Measurements from ENCODE around the gene SND1. TPM values are rescaled to one million over a fixed set of nuclear protein-coding genes. Genes with fewer than 3 reads are reported as not detected.
"Not testable (repeated sequence)": the region's sequence is repeated elsewhere in the genome, so short reads cannot be mapped to it uniquely, and the experiment has no call there.

SND1 gene
- total and polyA plus RNA-seq, 3 experiments from 2014 or later = 121 to 203 (median 198) TPM

DNA sequence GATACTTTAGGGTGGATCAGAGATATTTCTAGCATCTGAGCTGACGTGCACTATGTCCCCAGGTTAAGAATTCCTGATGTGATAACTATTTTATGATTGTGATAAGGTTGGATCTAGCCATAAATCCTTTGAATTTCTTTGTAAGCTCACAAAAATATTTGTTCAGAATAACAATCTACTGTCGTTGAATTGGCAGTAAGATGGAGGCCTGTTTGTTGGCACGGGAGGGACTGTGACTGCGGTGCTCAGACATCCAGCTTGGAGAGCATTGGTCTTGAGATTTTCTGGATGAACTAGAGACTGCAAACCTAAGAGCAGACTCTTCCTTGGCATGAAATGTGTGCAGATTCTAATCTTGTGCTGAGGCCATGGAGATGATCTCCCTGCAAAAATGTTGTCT is 248.1 kb downstream of the SND1 start:
- ChIA-PET POLR2A (no interaction called here), CTCF (no interaction called here)
- no peak overlapping the region for H3K4me3 Mint-ChIP-seq
- Histone ChIP-seq H3K27me3 (ENCODE audit: insufficient read depth, low read length, poor library complexity, severe bottlenecking) (no peaks in the 10 kb centered on the region), H3K36me3 (ENCODE audit: insufficient read depth, low read length) (peaks cover 5% of the 10 kb centered on the region), H3K27ac (ENCODE audit: low read depth, low read length) (no peak overlapping the region), H3K4me3 (ENCODE audit: low read length) (no peak overlapping the region), H3K4me1 (ENCODE audit: insufficient read depth, low read length) (no peaks in the 10 kb centered on the region), H3K9me3 (ENCODE audit: low read length) (no peaks in the 10 kb centered on the region)
- no peak for DNase-seq
- no peak overlapping the region for H3K27ac Mint-ChIP-seq
- no peaks in the 10 kb centered on the region for H3K9me3 Mint-ChIP-seq
- no peaks in the 10 kb centered on the region for H3K27me3 Mint-ChIP-seq
- H3K36me3 Mint-ChIP-seq = peaks cover 0 to 10% (median 6%) of the 10 kb centered on the region in 3 donors
- H3K4me1 Mint-ChIP-seq = peaks cover 34 to 46% (median 45%) of the 10 kb centered on the region in 3 donors

DNA sequence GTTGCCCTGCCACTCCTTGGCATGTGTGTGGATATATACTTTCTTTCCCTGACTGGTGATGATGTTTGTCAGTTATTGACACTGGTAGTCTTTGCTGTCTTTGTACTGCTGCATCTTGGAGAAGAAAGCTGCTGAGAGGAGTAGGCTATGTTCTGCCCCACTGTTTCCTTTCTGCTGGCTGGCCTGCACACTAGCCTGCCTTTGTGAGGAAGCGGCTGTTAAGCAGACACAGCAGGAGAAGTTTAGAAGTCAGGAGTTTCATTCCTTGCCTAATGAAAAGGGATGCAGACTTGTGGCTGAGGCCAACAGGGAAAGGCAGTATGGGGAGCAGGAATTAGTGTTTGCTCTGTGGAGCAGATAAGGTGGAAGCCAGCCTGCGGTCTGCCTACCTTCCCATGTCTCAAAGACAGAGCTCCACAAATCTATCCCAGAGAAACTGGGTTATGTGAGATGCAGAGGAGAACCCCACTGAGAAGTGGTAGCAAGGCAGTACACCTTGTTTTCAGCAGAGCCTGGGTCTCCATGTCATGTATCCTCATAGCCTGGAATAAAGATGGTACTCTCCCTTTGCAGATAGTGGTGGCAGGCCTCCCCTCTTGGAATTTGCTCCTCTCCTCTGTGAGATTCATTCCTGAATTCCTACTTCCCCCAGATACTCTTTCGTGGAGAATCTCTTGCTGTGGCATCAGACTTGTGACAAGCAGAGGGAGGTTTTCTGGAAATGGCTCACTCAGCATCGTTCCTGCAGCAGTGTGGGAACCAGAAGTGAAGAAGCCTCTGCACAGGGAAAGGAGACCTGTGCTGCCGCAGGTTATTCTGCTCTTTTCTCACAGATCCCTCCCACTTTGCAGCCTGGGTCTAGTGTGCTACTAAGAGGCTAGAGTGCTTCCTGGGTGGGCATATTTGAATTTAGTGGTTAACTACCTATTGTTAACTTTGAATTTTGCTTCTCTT is 249.0 kb downstream of the SND1 start:
- ChIA-PET CTCF (no interaction called here), POLR2A (no interaction called here)
- no peaks in the 10 kb centered on the region for H3K27me3 ChIP-seq (ENCODE audit: insufficient read depth, low read length, poor library complexity, severe bottlenecking)
- Mint-ChIP-seq H3K4me3 (peak overlapping the region in 1 of 7 donors; percentile 47), H3K4me1 (peaks cover 38 to 55% (median 54%) of the 10 kb centered on the region in 3 donors), H3K27ac (peak overlapping the region in 1 of 8 donors; percentile 57), H3K27me3 (no peaks in the 10 kb centered on the region), H3K36me3 (peaks cover 0 to 17% (median 11%) of the 10 kb centered on the region in 3 donors), H3K9me3 (no peaks in the 10 kb centered on the region)
- peaks cover 5% of the 10 kb centered on the region for H3K36me3 ChIP-seq (ENCODE audit: insufficient read depth, low read length)
- no peaks in the 10 kb centered on the region for H3K4me1 ChIP-seq (ENCODE audit: insufficient read depth, low read length)
- H3K4me3 ChIP-seq (ENCODE audit: low read length) = no peak overlapping the region
- no peaks in the 10 kb centered on the region for H3K9me3 ChIP-seq (ENCODE audit: low read length)
- no peak for DNase-seq
- no peak overlapping the region for H3K27ac ChIP-seq (ENCODE audit: low read depth, low read length)

DNA sequence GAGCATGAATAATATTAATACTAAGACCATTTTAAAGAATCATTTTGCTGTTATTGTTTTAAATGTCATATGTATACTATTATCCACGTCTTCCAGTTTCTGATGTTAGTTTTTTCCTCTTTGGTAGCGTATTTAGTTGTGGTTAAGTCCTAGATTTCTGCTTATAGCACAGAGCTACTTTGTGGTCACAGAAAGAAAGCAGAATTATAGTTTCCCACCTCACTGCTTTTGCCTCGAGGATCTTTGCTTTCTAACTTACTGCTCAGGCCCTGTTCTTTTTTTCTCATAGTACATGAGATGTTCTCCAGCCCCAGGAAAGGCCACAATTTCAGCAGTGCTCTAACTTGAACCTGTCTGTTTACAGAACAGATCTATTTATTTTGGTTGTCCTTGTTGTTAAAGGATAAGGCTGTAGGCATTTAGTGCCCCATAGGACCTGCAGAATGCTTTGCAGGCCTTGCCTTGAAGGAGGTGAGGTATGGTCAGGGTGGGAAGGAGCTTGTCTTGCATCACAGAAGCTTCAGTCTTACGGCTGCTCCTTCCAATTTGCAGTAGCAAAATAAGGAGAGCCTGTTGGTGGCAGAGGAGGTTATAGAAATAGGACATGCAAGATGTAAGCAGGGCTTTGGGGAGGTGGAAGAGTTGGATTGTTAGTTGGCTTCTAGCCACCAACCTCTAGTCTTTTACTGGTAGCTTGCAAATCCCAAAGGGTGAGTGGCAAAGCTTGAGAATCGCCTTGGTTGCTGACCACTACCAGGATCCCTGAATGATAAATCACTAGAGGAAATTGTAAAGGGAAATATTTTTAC is 250.1 kb downstream of the SND1 start:
- Histone ChIP-seq H3K9me3 (ENCODE audit: low read length) (no peaks in the 10 kb centered on the region), H3K4me1 (ENCODE audit: insufficient read depth, low read length) (no peaks in the 10 kb centered on the region), H3K27me3 (ENCODE audit: insufficient read depth, low read length, poor library complexity, severe bottlenecking) (no peaks in the 10 kb centered on the region), H3K36me3 (ENCODE audit: insufficient read depth, low read length) (peaks cover 5% of the 10 kb centered on the region), H3K27ac (ENCODE audit: low read depth, low read length) (no peak overlapping the region), H3K4me3 (ENCODE audit: low read length) (no peak overlapping the region)
- CTCF ChIA-PET = no interaction called here
- Mint-ChIP-seq H3K36me3 (peaks cover 0 to 25% (median 11%) of the 10 kb centered on the region in 3 donors), H3K4me1 (peaks cover 42 to 61% (median 60%) of the 10 kb centered on the region in 3 donors), H3K9me3 (no peaks in the 10 kb centered on the region), H3K4me3 (no peak overlapping the region), H3K27me3 (peaks cover 0 to 2% of the 10 kb centered on the region in 2 donors), H3K27ac (peak overlapping the region in 3 of 8 donors; percentile 33 to 61 (median 38))
- no peak for DNase-seq
- POLR2A ChIA-PET = no interaction called here

DNA sequence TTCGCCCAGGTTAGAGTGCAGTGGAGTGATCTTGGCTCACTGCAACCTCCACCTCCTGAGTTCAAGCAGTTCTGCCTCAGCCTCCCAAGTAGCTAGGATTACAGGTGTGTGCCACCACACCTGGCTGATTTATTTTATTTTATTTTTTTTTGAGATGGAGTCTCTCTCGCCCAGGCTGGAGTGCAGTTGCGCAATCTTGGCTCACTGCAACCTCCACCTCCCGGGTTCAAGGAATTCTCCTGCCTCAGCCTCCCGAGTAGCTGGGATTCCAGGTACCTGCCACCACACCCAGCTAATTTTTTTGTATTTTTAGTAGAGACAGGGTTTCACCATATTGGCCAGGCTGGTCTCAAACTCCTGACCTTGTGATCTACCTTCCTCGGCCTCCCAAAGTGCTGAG is 250.8 kb downstream of the SND1 start:
- POLR2A ChIA-PET, CTCF ChIA-PET: not testable (repeated sequence)

DNA sequence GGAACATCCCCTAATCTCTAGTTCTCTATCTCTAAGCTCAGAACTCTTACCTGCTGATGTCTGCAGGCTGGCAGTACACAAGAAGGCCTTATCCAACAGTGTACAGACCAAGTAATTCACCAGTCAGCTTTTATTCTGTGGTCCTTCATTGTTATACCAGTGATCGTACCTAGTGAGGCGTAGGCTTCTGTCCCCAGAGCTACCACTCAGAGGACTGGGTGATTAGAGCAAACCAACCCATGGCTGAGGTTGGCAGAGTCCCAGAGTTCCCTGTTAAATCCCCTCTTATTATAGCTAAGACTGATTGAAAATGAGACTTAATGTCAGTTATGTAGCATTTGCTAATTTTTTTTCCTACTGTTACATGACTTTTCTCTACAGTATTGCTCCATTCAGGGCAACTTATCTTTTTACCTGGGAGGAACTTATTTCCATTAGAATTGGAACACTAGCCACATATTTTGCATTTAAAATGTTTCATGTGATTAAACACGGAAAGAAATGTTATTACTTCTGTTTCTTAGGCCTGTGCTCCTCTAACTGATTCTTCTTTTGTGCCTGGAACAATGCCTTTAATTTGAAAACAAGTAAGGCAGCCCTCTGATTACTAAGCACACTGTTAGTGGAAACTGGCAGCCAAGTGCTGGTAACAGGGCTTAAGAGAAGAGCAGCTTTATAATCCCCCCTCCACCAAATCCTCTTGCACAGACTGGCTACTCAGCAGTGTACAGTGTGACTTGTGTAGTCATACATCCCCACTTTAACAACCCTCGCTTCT is 252.1 kb downstream of the SND1 start:
- H3K4me3 ChIP-seq (ENCODE audit: low read length) = no peak overlapping the region
- Mint-ChIP-seq H3K27me3 (peaks cover 0 to 2% of the 10 kb centered on the region in 2 donors), H3K4me1 (peaks cover 50 to 73% (median 68%) of the 10 kb centered on the region in 3 donors), H3K36me3 (peaks cover 0 to 39% (median 11%) of the 10 kb centered on the region in 3 donors), H3K27ac (peak overlapping the region in 1 of 8 donors; percentile 58), H3K4me3 (no peak overlapping the region), H3K9me3 (no peaks in the 10 kb centered on the region)
- POLR2A ChIA-PET = no interaction called here
- no peaks in the 10 kb centered on the region for H3K4me1 ChIP-seq (ENCODE audit: insufficient read depth, low read length)
- no peak for DNase-seq
- H3K27ac ChIP-seq (ENCODE audit: low read depth, low read length) = no peak overlapping the region
- H3K9me3 ChIP-seq (ENCODE audit: low read length) = no peaks in the 10 kb centered on the region
- H3K27me3 ChIP-seq (ENCODE audit: insufficient read depth, low read length, poor library complexity, severe bottlenecking) = no peaks in the 10 kb centered on the region
- CTCF ChIA-PET = interaction anchor here (1.3 to 1.4 kb wide), 2 partner anchors 9 to 196 kb away, joined by 3 to 4 read pairs; no protein-coding TSS in a partner anchor
- peaks cover 5% of the 10 kb centered on the region for H3K36me3 ChIP-seq (ENCODE audit: insufficient read depth, low read length)

More for the DNA sequence above, 250.8 kb downstream of the SND1 start:
- not testable (repeated sequence) for H3K27me3 ChIP-seq (ENCODE audit: insufficient read depth, low read length, poor library complexity, severe bottlenecking); H3K9me3 ChIP-seq (ENCODE audit: low read length); H3K27ac ChIP-seq (ENCODE audit: low read depth, low read length); H3K27ac Mint-ChIP-seq; H3K4me3 Mint-ChIP-seq; H3K36me3 ChIP-seq (ENCODE audit: insufficient read depth, low read length); H3K9me3 Mint-ChIP-seq; H3K4me3 ChIP-seq (ENCODE audit: low read length); DNase-seq; H3K27me3 Mint-ChIP-seq; H3K4me1 ChIP-seq (ENCODE audit: insufficient read depth, low read length)
- Mint-ChIP-seq H3K4me1 (peaks cover 47 to 68% (median 67%) of the 10 kb centered on the region in 3 donors), H3K36me3 (peaks cover 0 to 30% (median 11%) of the 10 kb centered on the region in 3 donors)

DNA sequence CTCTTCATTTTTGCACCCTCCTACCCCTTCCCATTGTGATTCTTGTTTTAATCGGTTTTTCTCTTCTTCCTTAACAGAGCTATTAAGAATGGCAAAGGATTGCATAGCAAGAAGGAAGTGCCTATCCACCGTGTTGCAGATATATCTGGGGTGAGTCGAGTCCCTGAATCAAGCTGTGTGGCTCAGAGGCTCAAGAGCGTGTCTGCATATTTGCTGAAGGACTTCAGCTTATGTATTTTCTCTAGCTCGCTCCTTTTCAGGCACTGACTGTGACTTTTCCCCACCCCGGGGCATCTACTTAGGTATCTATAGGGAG is 252.6 kb downstream of the SND1 start:
- H3K36me3 ChIP-seq (ENCODE audit: insufficient read depth, low read length) = peaks cover 5% of the 10 kb centered on the region
- CTCF ChIA-PET = interaction anchor here (1.0 to 1.4 kb wide), 2 partner anchors 8 to 196 kb away, joined by 3 read pairs; no protein-coding TSS in a partner anchor
- no peaks in the 10 kb centered on the region for H3K27me3 ChIP-seq (ENCODE audit: insufficient read depth, low read length, poor library complexity, severe bottlenecking)
- Mint-ChIP-seq H3K36me3 (peaks cover 0 to 40% (median 7%) of the 10 kb centered on the region in 3 donors), H3K9me3 (no peaks in the 10 kb centered on the region), H3K4me3 (no peak overlapping the region), H3K4me1 (peaks cover 45 to 68% (median 62%) of the 10 kb centered on the region in 3 donors), H3K27ac (peak overlapping the region in 1 of 8 donors; percentile 58), H3K27me3 (peaks cover 0 to 2% of the 10 kb centered on the region in 2 donors)
- H3K4me1 ChIP-seq (ENCODE audit: insufficient read depth, low read length) = no peaks in the 10 kb centered on the region
- POLR2A ChIA-PET = no interaction called here
- no peak overlapping the region for H3K4me3 ChIP-seq (ENCODE audit: low read length)
- no peak for DNase-seq
- no peak overlapping the region for H3K27ac ChIP-seq (ENCODE audit: low read depth, low read length)
- H3K9me3 ChIP-seq (ENCODE audit: low read length) = no peaks in the 10 kb centered on the region

DNA sequence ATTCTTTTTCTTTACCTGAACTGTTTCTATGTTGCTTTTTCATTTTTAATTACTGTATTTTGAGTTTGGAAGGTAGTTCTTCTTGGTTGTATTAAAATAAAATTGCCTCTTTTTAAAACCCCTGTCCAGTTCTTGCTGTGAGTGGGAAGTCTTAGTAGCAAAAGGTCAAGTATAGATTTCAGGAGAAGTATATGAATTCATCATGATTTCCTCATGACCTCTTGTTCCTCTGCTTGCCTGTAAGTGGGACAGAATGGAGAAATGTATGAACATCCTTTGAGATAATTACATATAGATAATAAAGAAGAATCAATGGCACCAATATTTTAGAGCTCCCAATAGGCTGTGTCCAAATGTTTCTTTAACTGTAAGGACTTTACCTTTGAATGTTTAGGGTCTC is 253.0 kb downstream of the SND1 start:
- Histone ChIP-seq H3K27me3 (ENCODE audit: insufficient read depth, low read length, poor library complexity, severe bottlenecking) (no peaks in the 10 kb centered on the region), H3K4me3 (ENCODE audit: low read length) (no peak overlapping the region), H3K9me3 (ENCODE audit: low read length) (no peaks in the 10 kb centered on the region), H3K4me1 (ENCODE audit: insufficient read depth, low read length) (no peaks in the 10 kb centered on the region), H3K27ac (ENCODE audit: low read depth, low read length) (no peak overlapping the region), H3K36me3 (ENCODE audit: insufficient read depth, low read length) (peaks cover 5% of the 10 kb centered on the region)
- ChIA-PET POLR2A (no interaction called here), CTCF (interaction anchor here (1.0 to 1.4 kb wide), 2 partner anchors 8 to 197 kb away, joined by 3 read pairs; no protein-coding TSS in a partner anchor)
- peaks cover 0 to 42% (median 8%) of the 10 kb centered on the region in 3 donors for H3K36me3 Mint-ChIP-seq
- no peak for DNase-seq
- no peaks in the 10 kb centered on the region for H3K9me3 Mint-ChIP-seq
- H3K4me3 Mint-ChIP-seq = no peak overlapping the region
- H3K4me1 Mint-ChIP-seq = peaks cover 41 to 64% (median 58%) of the 10 kb centered on the region in 3 donors
- H3K27me3 Mint-ChIP-seq = peaks cover 0 to 2% of the 10 kb centered on the region in 2 donors
- no peak overlapping the region for H3K27ac Mint-ChIP-seq

Measured in CD8-positive, alpha-beta memory T cell (primary cell).